ENCODE data around the gene TENM4. TPM values are rescaled to one million over a fixed set of nuclear protein-coding genes. Genes with fewer than 3 reads are reported as not detected.

The TENM4 gene
- polyA plus RNA-seq, 3 donors = 0.31 to 1.7 TPM; not detected in 1

- no peaks in the 10 kb centered on the region for H3K36me3 ChIP-seq (replicated peaks in 1 of 2; ENCODE audit: control insufficient read depth in 1 of 2, insufficient read depth in 2 of 2, low read length in 2 of 2)
- no peak overlapping the region for H3K4me3 ChIP-seq (replicated peaks in 1 of 3; ENCODE audit: low read depth in 2 of 3, low read length in 3 of 3)
- peaks cover 0 to 2% (median 0%) of the 10 kb centered on the region in 7 donors for H3K9me3 Mint-ChIP-seq
- no peak for DNase-seq
- no peaks in the 10 kb centered on the region for H3K36me3 Mint-ChIP-seq
- no peak overlapping the region for H2AFZ ChIP-seq (ENCODE audit: insufficient read depth, low read depth, low read length, poor library complexity, severe bottlenecking)
- no peaks in the 10 kb centered on the region for H3K79me2 ChIP-seq (ENCODE audit: insufficient read depth, low read length)
- no peak overlapping the region for H3K27ac Mint-ChIP-seq
- no peaks in the 10 kb centered on the region for H3K27me3 ChIP-seq (ENCODE audit: control insufficient read depth in 2 of 2, insufficient read depth in 2 of 2, low read length in 2 of 2)
- 97% methylated on average over 4 of the region's 6 CpGs for WGBS (ENCODE audit: insufficient coverage)
- no peaks in the 10 kb centered on the region for H4K20me1 ChIP-seq (ENCODE audit: insufficient read depth, low read length)
- H3K9ac ChIP-seq (ENCODE audit: insufficient read depth, low read length, poor library complexity, severe bottlenecking) = no peak overlapping the region
- H3K27ac ChIP-seq (ENCODE audit: low read depth in 1 of 2, low read length in 2 of 2) = no peak overlapping the region
- H3K27me3 Mint-ChIP-seq (ENCODE audit: low read depth in 3 of 3) = peaks cover 0 to 7% (median 6%) of the 10 kb centered on the region in 3 donors
- TF ChIP-seq, protein P1, sequence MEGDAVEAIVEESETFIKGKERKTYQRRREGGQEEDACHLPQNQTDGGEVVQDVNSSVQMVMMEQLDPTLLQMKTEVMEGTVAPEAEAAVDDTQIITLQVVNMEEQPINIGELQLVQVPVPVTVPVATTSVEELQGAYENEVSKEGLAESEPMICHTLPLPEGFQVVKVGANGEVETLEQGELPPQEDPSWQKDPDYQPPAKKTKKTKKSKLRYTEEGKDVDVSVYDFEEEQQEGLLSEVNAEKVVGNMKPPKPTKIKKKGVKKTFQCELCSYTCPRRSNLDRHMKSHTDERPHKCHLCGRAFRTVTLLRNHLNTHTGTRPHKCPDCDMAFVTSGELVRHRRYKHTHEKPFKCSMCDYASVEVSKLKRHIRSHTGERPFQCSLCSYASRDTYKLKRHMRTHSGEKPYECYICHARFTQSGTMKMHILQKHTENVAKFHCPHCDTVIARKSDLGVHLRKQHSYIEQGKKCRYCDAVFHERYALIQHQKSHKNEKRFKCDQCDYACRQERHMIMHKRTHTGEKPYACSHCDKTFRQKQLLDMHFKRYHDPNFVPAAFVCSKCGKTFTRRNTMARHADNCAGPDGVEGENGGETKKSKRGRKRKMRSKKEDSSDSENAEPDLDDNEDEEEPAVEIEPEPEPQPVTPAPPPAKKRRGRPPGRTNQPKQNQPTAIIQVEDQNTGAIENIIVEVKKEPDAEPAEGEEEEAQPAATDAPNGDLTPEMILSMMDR (IDR thresholded peaks at IDR 0.05) = no peak
- H3K4me1 Mint-ChIP-seq = no peaks in the 10 kb centered on the region
- intact Hi-C loops (cut with micrococcal nuclease) = no loop called here
- no peak overlapping the region for H3K4me3 Mint-ChIP-seq
- H3K9me3 ChIP-seq (replicated peaks in 1 of 2; ENCODE audit: control insufficient read depth in 1 of 2, insufficient read depth in 1 of 2, low read length in 2 of 2) = no peaks in the 10 kb centered on the region
- no peaks in the 10 kb centered on the region for H3K4me1 ChIP-seq (ENCODE audit: control insufficient read depth in 1 of 2, insufficient read depth in 2 of 2, low read length in 2 of 2)
- H3K4me2 ChIP-seq (replicated peaks; ENCODE audit: extremely low read depth, low read length, poor library complexity, severe bottlenecking) = no peak overlapping the region
These were observed 734.3 kb downstream of the TENM4 start for GRCh38 chr11:78706551-78706950.

DNA sequence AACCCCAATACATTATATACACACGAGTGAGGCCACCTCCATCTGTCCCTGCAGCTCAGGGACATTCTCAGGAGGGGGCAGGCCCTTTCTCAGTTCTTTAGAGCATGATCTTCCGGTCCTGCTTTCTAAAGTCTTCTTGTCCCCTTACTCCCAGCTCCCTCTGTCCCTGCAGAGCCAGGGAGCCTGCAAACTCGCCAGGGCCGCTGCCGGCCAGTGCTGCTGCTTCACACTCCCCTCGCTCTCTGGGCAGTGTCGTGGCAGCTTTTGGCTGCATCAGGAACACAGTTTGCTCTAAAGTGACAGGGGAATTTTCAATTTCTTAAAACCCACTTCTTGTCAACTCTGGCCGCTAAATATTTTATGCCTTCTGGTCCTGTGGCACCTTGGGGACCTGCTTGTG lies 736.0 kb downstream of the TENM4 start:
- H3K9ac ChIP-seq (ENCODE audit: insufficient read depth, low read length, poor library complexity, severe bottlenecking) = no peak overlapping the region
- no peak overlapping the region for H2AFZ ChIP-seq (ENCODE audit: insufficient read depth, low read depth, low read length, poor library complexity, severe bottlenecking)
- H4K20me1 ChIP-seq (ENCODE audit: insufficient read depth, low read length) = no peaks in the 10 kb centered on the region
- H3K27me3 ChIP-seq (ENCODE audit: control insufficient read depth in 2 of 2, insufficient read depth in 2 of 2, low read length in 2 of 2) = no peaks in the 10 kb centered on the region
- H3K27me3 Mint-ChIP-seq (ENCODE audit: low read depth in 3 of 3) = peaks cover 0 to 6% (median 2%) of the 10 kb centered on the region in 3 donors
- H3K9me3 ChIP-seq (replicated peaks in 1 of 2; ENCODE audit: control insufficient read depth in 1 of 2, insufficient read depth in 1 of 2, low read length in 2 of 2) = no peaks in the 10 kb centered on the region
- H3K4me3 ChIP-seq (replicated peaks in 1 of 3; ENCODE audit: low read depth in 2 of 3, low read length in 3 of 3) = no peak overlapping the region
- H3K27ac ChIP-seq (ENCODE audit: low read depth in 1 of 2, low read length in 2 of 2) = no peak overlapping the region
- H3K9me3 Mint-ChIP-seq = peaks cover 0 to 2% (median 0%) of the 10 kb centered on the region in 7 donors
- H3K4me1 Mint-ChIP-seq = no peaks in the 10 kb centered on the region
- no peaks in the 10 kb centered on the region for H3K36me3 Mint-ChIP-seq
- H3K4me1 ChIP-seq (ENCODE audit: control insufficient read depth in 1 of 2, insufficient read depth in 2 of 2, low read length in 2 of 2) = no peaks in the 10 kb centered on the region
- TF ChIP-seq, protein P1 (IDR thresholded peaks at IDR 0.05) = no peak
- H3K4me3 Mint-ChIP-seq = no peak overlapping the region
- H3K36me3 ChIP-seq (replicated peaks in 1 of 2; ENCODE audit: control insufficient read depth in 1 of 2, insufficient read depth in 2 of 2, low read length in 2 of 2) = no peaks in the 10 kb centered on the region
- no peak overlapping the region for H3K4me2 ChIP-seq (replicated peaks; ENCODE audit: extremely low read depth, low read length, poor library complexity, severe bottlenecking)
- 88% methylated on average over 8 of the region's 8 CpGs for WGBS (ENCODE audit: insufficient coverage)
- H3K79me2 ChIP-seq (ENCODE audit: insufficient read depth, low read length) = no peaks in the 10 kb centered on the region
- peak overlapping the region in 1 of 7 donors; percentile 17 for H3K27ac Mint-ChIP-seq
- intact Hi-C loops (cut with micrococcal nuclease) = no loop called here
- no peak for DNase-seq

Data from CD14-positive monocyte (primary cell).